Measurements from ENCODE around the gene DDX51. TPM values are rescaled to one million over a fixed set of nuclear protein-coding genes. Genes with fewer than 3 reads are reported as not detected.
A peak's percentile ranks its signal among the peaks of the same experiment; 100 is the strongest.

The DDX51 gene
- total and polyA plus RNA-seq, 4 experiments from 2014 or later = 4.0 to 42.9 (median 27.5) TPM

- Histone ChIP-seq H3K27me3 (ENCODE audit: insufficient read depth, low read length) (no peaks in the 10 kb centered on the region), H3K9me3 (ENCODE audit: control insufficient read depth in 1 of 2, low read length in 2 of 2) (no peaks in the 10 kb centered on the region), H3K4me3 (ENCODE audit: low read length in 2 of 2) (no peak overlapping the region), H3K4me1 (ENCODE audit: insufficient read depth, low read length) (peaks cover 22% of the 10 kb centered on the region), H3K36me3 (ENCODE audit: insufficient read depth, low read length) (peaks cover 3% of the 10 kb centered on the region), H3K27ac (ENCODE audit: low read depth, low read length) (no peak overlapping the region)
- Mint-ChIP-seq H3K27me3 (peaks cover 0 to 2% of the 10 kb centered on the region in 2 donors), H3K9me3 (peaks cover 0 to 4% (median 0%) of the 10 kb centered on the region in 8 donors), H3K4me3 (no peak overlapping the region), H3K4me1 (peaks cover 15 to 33% (median 27%) of the 10 kb centered on the region in 4 donors), H3K27ac (no peak overlapping the region), H3K36me3 (peaks cover 12 to 20% of the 10 kb centered on the region in 2 donors)
- intact Hi-C loops (cut with micrococcal nuclease) = loop anchor here (10.0 kb wide), 1 partner anchor 223 kb away; the partner anchor contains the start of gene PUS1
- CTCF ChIA-PET (ENCODE audit: partially characterized antibody) = interaction anchor here (0.8 to 1.6 kb wide), 4 partner anchors 41 to 282 kb away, joined by 3 to 4 read pairs (median 3); no protein-coding TSS in a partner anchor
- DNase-seq = no peak
- POLR2A ChIA-PET (ENCODE audit: partially characterized antibody) = interaction anchor here (3.0 kb wide), 1 partner anchor 42 kb away, joined by 9 read pairs; no protein-coding TSS in a partner anchor
These were observed 3.6 kb upstream of the DDX51 start for GRCh38 chr12:132147423-132148367.

- H3K36me3 ChIP-seq (ENCODE audit: insufficient read depth, low read length) = peaks cover 4% of the 10 kb centered on the region
- no peak overlapping the region for H3K4me3 ChIP-seq (ENCODE audit: low read length in 2 of 2)
- ChIA-PET POLR2A (ENCODE audit: partially characterized antibody) (interaction anchor here (1.1 to 3.0 kb wide), 2 partner anchors 39 to 43 kb away, joined by 3 to 9 read pairs; no protein-coding TSS in a partner anchor), CTCF (ENCODE audit: partially characterized antibody) (interaction anchor here (1.2 to 1.6 kb wide), 3 partner anchors 42 to 271 kb away, joined by 3 to 4 read pairs (median 3); no protein-coding TSS in a partner anchor)
- intact Hi-C loops (cut with micrococcal nuclease) = loop anchor here (10.0 kb wide), 1 partner anchor 222 kb away; the partner anchor contains the start of gene PUS1
- H3K27me3 ChIP-seq (ENCODE audit: insufficient read depth, low read length) = no peaks in the 10 kb centered on the region
- Mint-ChIP-seq H3K36me3 (peaks cover 12 to 20% of the 10 kb centered on the region in 2 donors), H3K9me3 (peaks cover 0 to 4% (median 0%) of the 10 kb centered on the region in 8 donors), H3K27me3 (peaks cover 0 to 2% of the 10 kb centered on the region in 2 donors), H3K4me3 (peak overlapping the region in 4 of 8 donors; percentile 36 to 95 (median 85)), H3K27ac (peak overlapping the region in 2 of 7 donors; percentile 10 to 99), H3K4me1 (peaks cover 15 to 41% (median 27%) of the 10 kb centered on the region in 4 donors)
- H3K9me3 ChIP-seq (ENCODE audit: control insufficient read depth in 1 of 2, low read length in 2 of 2) = no peaks in the 10 kb centered on the region
- H3K27ac ChIP-seq (ENCODE audit: low read depth, low read length) = no peak overlapping the region
- peaks cover 27% of the 10 kb centered on the region for H3K4me1 ChIP-seq (ENCODE audit: insufficient read depth, low read length)
- no peak for DNase-seq
These were observed 2.8 kb upstream of the DDX51 start for GRCh38 chr12:132146772-132147422.

GRCh38 chr12:132146098-132146497 lies 2.0 kb upstream of the DDX51 start:
- intact Hi-C loops (cut with micrococcal nuclease) = loop anchor here (10.0 kb wide), 1 partner anchor 221 kb away; the partner anchor contains the start of gene PUS1

GRCh38 chr12:132145334-132145733 lies 1.2 kb upstream of the DDX51 start:
- Mint-ChIP-seq H3K36me3 (peaks cover 12 to 19% of the 10 kb centered on the region in 2 donors), H3K9me3 (peaks cover 0 to 4% (median 0%) of the 10 kb centered on the region in 8 donors), H3K4me1 (peaks cover 15 to 42% (median 27%) of the 10 kb centered on the region in 4 donors), H3K27ac (peak overlapping the region in 6 of 7 donors; percentile 33 to 99 (median 88)), H3K27me3 (peaks cover 0 to 2% of the 10 kb centered on the region in 2 donors), H3K4me3 (peak overlapping the region; percentile 84 to 99 (median 90))
- Histone ChIP-seq H3K4me1 (ENCODE audit: insufficient read depth, low read length) (peaks cover 27% of the 10 kb centered on the region), H3K4me3 (ENCODE audit: low read length in 2 of 2) (peak overlapping the region; percentile 58 to 81), H3K9me3 (ENCODE audit: control insufficient read depth in 1 of 2, low read length in 2 of 2) (no peaks in the 10 kb centered on the region), H3K27ac (ENCODE audit: low read depth, low read length) (peak overlapping the region; percentile 82), H3K36me3 (ENCODE audit: insufficient read depth, low read length) (peaks cover 20% of the 10 kb centered on the region), H3K27me3 (ENCODE audit: insufficient read depth, low read length) (no peaks in the 10 kb centered on the region)
- CTCF ChIA-PET (ENCODE audit: partially characterized antibody) = interaction anchor here (2.4 kb wide), 1 partner anchor 8 kb away, joined by 8 read pairs; no protein-coding TSS in a partner anchor
- POLR2A ChIA-PET (ENCODE audit: partially characterized antibody) = interaction anchor here (0.8 to 3.0 kb wide), 6 partner anchors 15 to 344 kb away, joined by 3 to 9 read pairs (median 4); partner anchors contain the start of gene FBRSL1
- intact Hi-C loops (cut with micrococcal nuclease) = loop anchor here (2.0 to 10.0 kb wide), 2 partner anchors 61 to 221 kb away; partner anchors contain the start of gene PUS1
- no peak for DNase-seq

More at GRCh38 chr12:132146098-132146497, 2.0 kb upstream of the DDX51 start:
- CTCF ChIA-PET (ENCODE audit: partially characterized antibody) = interaction anchor here (1.6 to 2.4 kb wide), 2 partner anchors 8 to 268 kb away, joined by 3 to 8 read pairs; no protein-coding TSS in a partner anchor
- Histone ChIP-seq H3K9me3 (ENCODE audit: control insufficient read depth in 1 of 2, low read length in 2 of 2) (no peaks in the 10 kb centered on the region), H3K27me3 (ENCODE audit: insufficient read depth, low read length) (no peaks in the 10 kb centered on the region), H3K4me3 (ENCODE audit: low read length in 2 of 2) (no peak overlapping the region), H3K27ac (ENCODE audit: low read depth, low read length) (no peak overlapping the region), H3K4me1 (ENCODE audit: insufficient read depth, low read length) (peaks cover 27% of the 10 kb centered on the region), H3K36me3 (ENCODE audit: insufficient read depth, low read length) (peaks cover 12% of the 10 kb centered on the region)
- peak overlapping the region; percentile 52 to 95 (median 88) for H3K4me3 Mint-ChIP-seq
- peaks cover 12 to 19% of the 10 kb centered on the region in 2 donors for H3K36me3 Mint-ChIP-seq
- peaks cover 0 to 4% (median 0%) of the 10 kb centered on the region in 8 donors for H3K9me3 Mint-ChIP-seq
- H3K4me1 Mint-ChIP-seq = peaks cover 15 to 42% (median 27%) of the 10 kb centered on the region in 4 donors
- H3K27me3 Mint-ChIP-seq = peaks cover 0 to 2% of the 10 kb centered on the region in 2 donors
- POLR2A ChIA-PET (ENCODE audit: partially characterized antibody) = interaction anchor here (1.0 to 3.0 kb wide), 6 partner anchors 14 to 137 kb away, joined by 3 to 9 read pairs (median 4); no protein-coding TSS in a partner anchor
- DNase-seq = no peak
- peak overlapping the region; percentile 10 to 99 (median 72) for H3K27ac Mint-ChIP-seq

GRCh38 chr12:132144810-132145168 lies 670 bp upstream of the DDX51 start:
- Histone ChIP-seq H3K36me3 (ENCODE audit: insufficient read depth, low read length) (peaks cover 24% of the 10 kb centered on the region), H3K4me3 (ENCODE audit: low read length in 2 of 2) (peak overlapping the region; percentile 58 to 81), H3K4me1 (ENCODE audit: insufficient read depth, low read length) (peaks cover 27% of the 10 kb centered on the region), H3K9me3 (ENCODE audit: control insufficient read depth in 1 of 2, low read length in 2 of 2) (no peaks in the 10 kb centered on the region), H3K27me3 (ENCODE audit: insufficient read depth, low read length) (no peaks in the 10 kb centered on the region), H3K27ac (ENCODE audit: low read depth, low read length) (peak overlapping the region; percentile 82)
- ChIA-PET CTCF (ENCODE audit: partially characterized antibody) (interaction anchor here (2.4 kb wide), 1 partner anchor 9 kb away, joined by 8 read pairs; no protein-coding TSS in a partner anchor), POLR2A (ENCODE audit: partially characterized antibody) (interaction anchor here (0.8 to 3.0 kb wide), 5 partner anchors 16 to 344 kb away, joined by 3 to 9 read pairs (median 4); partner anchors contain the start of gene FBRSL1)
- no peak for DNase-seq
- H3K27me3 Mint-ChIP-seq = peaks cover 0 to 2% of the 10 kb centered on the region in 2 donors
- peak overlapping the region; percentile 84 to 99 (median 90) for H3K4me3 Mint-ChIP-seq
- peak overlapping the region; percentile 72 to 99 (median 91) for H3K27ac Mint-ChIP-seq
- H3K9me3 Mint-ChIP-seq = peaks cover 0 to 4% (median 0%) of the 10 kb centered on the region in 8 donors
- H3K4me1 Mint-ChIP-seq = peaks cover 15 to 42% (median 27%) of the 10 kb centered on the region in 4 donors
- intact Hi-C loops (cut with micrococcal nuclease) = loop anchor here (1.0 to 10.0 kb wide), 3 partner anchors 45 to 220 kb away; partner anchors contain the start of gene PUS1
- H3K36me3 Mint-ChIP-seq = peaks cover 12 to 20% of the 10 kb centered on the region in 2 donors

Data from CD4-positive, alpha-beta memory T cell (primary cell).